Liver (tissue), 9 donors: ENCODE results near the gene TNIP3. TPM values are rescaled to one million over a fixed set of nuclear protein-coding genes. Genes with fewer than 3 reads are reported as not detected.

Source experiments
- DNase-seq: peaks from one replicate; pipeline ENCODE4 v3.0.0-alpha.2; 2017; ENCODE audit warnings: low spot score
- H3K27ac ChIP-seq, 2 donors: one replicate each; pipeline ENCODE4 v1.7.0; 2013; ENCODE audit warnings: inconsistent platforms in 2 of 2, low read length in 2 of 2, control low read depth in 1 of 2, low read depth in 1 of 2, mild to moderate bottlenecking in 1 of 2
- H3K27me3 ChIP-seq, 4 donors: one replicate each; pipeline versions ENCODE4 v1.6.1 to v1.7.0; 2013; ENCODE audit warnings: low read length in 3 of 4, inconsistent platforms in 1 of 4, mild to moderate bottlenecking in 1 of 4, moderate library complexity in 1 of 4; ENCODE audit not compliant: control insufficient read depth in 4 of 4, insufficient read depth in 4 of 4
- H3K36me3 ChIP-seq, 4 donors: one replicate each; pipeline versions ENCODE4 v1.6.1 to v1.7.0; 2013; ENCODE audit warnings: low read length in 3 of 4, mild to moderate bottlenecking in 3 of 4, low read depth in 1 of 4, moderate library complexity in 1 of 4; ENCODE audit not compliant: control insufficient read depth in 4 of 4, insufficient read depth in 3 of 4
- H3K4me1 ChIP-seq, 4 donors: one replicate each; pipeline versions ENCODE4 v1.6.1 to v1.7.0; 2013; ENCODE audit warnings: low read length in 3 of 4, mild to moderate bottlenecking in 3 of 4, moderate library complexity in 1 of 4; ENCODE audit not compliant: control insufficient read depth in 4 of 4, insufficient read depth in 4 of 4
- H3K4me3 ChIP-seq, 3 donors: one replicate each; pipeline versions ENCODE4 v1.6.1 to v1.7.0; 2013; ENCODE audit warnings: low read length in 3 of 3, control low read depth in 1 of 3, low read depth in 1 of 3, mild to moderate bottlenecking in 1 of 3
- H3K9ac ChIP-seq, 2 donors: one replicate each; pipeline ENCODE4 v1.7.0; 2013; ENCODE audit warnings: low read length in 2 of 2, mild to moderate bottlenecking in 2 of 2, moderate library complexity in 2 of 2, control low read depth in 1 of 2, low read depth in 1 of 2
- H3K9me3 ChIP-seq, 4 donors: one replicate each; pipeline versions ENCODE4 v1.6.1 to v1.7.0; 2013; ENCODE audit warnings: low read length in 3 of 4; ENCODE audit not compliant: control insufficient read depth in 4 of 4
- FOXA1 ChIP-seq: IDR thresholded peaks from 2 replicates; pipeline ENCODE4 v1.6.1; 2016; ENCODE audit warnings: antibody characterized with exemption
- FOXA2 ChIP-seq: IDR thresholded peaks from 2 replicates; pipeline ENCODE4 v1.6.1; 2016; ENCODE audit warnings: antibody characterized with exemption
- GABPA ChIP-seq, 2 donors: IDR thresholded peaks in 1 of 2; conservative IDR thresholded peaks in 1 of 2; 2 replicates each; pipeline ENCODE4 v1.6.1; 2016; ENCODE audit warnings: antibody characterized with exemption in 2 of 2, mild to moderate bottlenecking in 1 of 2, moderate library complexity in 1 of 2
- HNF4A ChIP-seq, 2 donors: conservative IDR thresholded peaks; 2 replicates each; pipeline ENCODE4 v1.6.1; 2016; ENCODE audit warnings: antibody characterized with exemption in 2 of 2, mild to moderate bottlenecking in 2 of 2
- HNF4G ChIP-seq: IDR thresholded peaks from 2 replicates; pipeline ENCODE4 v1.6.1; 2016; ENCODE audit warnings: antibody characterized with exemption
- JUND ChIP-seq, 2 donors: IDR thresholded peaks; 2 replicates each; pipeline ENCODE4 v1.6.1; 2016; ENCODE audit warnings: antibody characterized with exemption in 2 of 2
- NR2F2 ChIP-seq: IDR thresholded peaks from 2 replicates; pipeline ENCODE4 v1.6.1; 2016; ENCODE audit warnings: antibody characterized with exemption
- RAD21 ChIP-seq, 2 donors: IDR thresholded peaks; 2 replicates each; pipeline ENCODE4 v1.6.1; 2016; ENCODE audit warnings: antibody characterized with exemption in 2 of 2, mild to moderate bottlenecking in 2 of 2
- RXRA ChIP-seq, 2 donors: IDR thresholded peaks; 2 replicates each; pipeline ENCODE4 v1.6.1; 2017 to 2018; ENCODE audit warnings: antibody characterized with exemption in 2 of 2, mild to moderate bottlenecking in 1 of 2
- SP1 ChIP-seq: IDR thresholded peaks from 2 replicates; pipeline ENCODE4 v1.6.1; 2018; ENCODE audit warnings: antibody characterized with exemption, mild to moderate bottlenecking
- TAF1 ChIP-seq: conservative IDR thresholded peaks from 2 replicates; pipeline ENCODE4 v1.6.1; 2016; ENCODE audit warnings: antibody characterized with exemption, mild to moderate bottlenecking
- YY1 ChIP-seq: IDR thresholded peaks from 2 replicates; pipeline ENCODE4 v1.6.1; 2016; ENCODE audit warnings: antibody characterized with exemption, mild to moderate bottlenecking
- WGBS: extraction: QIAGEN DNeasy Blood & Tissue Kit; methylation state at CpG from one replicate; pipeline ENCODE4 v1.1.7; 2013; 5-methylcytosine and 5-hydroxymethylcytosine counted together
- polyA plus RNA-seq, 2 donors: library from polyadenylated mRNA; stranded (reverse) in 1 of 2; unstranded in 1 of 2; fragments of 200-250 nt in 1 of 2; fragments of >200 nt in 1 of 2; fragmentation: Nextera tagmentation in 1 of 2; extraction: Ambion mirVana in 1 of 2; gene quantifications; one replicate each; pipeline versions ENCODE4 v1.2.1 to v1.2.3, GENCODE V29; 2013 to 2015
- total RNA-seq, 2 donors: library from RNA; depleted of rRNA; stranded (reverse); fragments of >200 nt; gene quantifications; one replicate each; pipeline ENCODE4 v1.2.3, GENCODE V29; 2014
- TF ChIP-seq, protein P1 (sequence below): IDR thresholded peaks from 2 replicates; pipeline ENCODE4 v1.6.1; 2016; ENCODE audit warnings: antibody characterized with exemption
- TF ChIP-seq, protein P2 (sequence below): fragments of 150-350 bp; IDR thresholded peaks from 2 replicates; pipeline ENCODE4 v1.5.1; 2017; ENCODE audit warnings: improper control_type of control experiment, low read depth, low read length; ENCODE audit not compliant: missing input control
- TF ChIP-seq, protein P3 (sequence below): IDR thresholded peaks from 2 replicates; pipeline ENCODE4 v1.6.1; 2016; ENCODE audit warnings: antibody characterized with exemption
- TF ChIP-seq, protein P4 (sequence below): IDR thresholded peaks from 2 replicates; pipeline ENCODE4 v1.6.1; 2016; ENCODE audit warnings: antibody characterized with exemption
- TF ChIP-seq, protein P5 (sequence below): IDR thresholded peaks from 2 replicates; pipeline ENCODE4 v1.6.1; 2016; ENCODE audit warnings: antibody characterized with exemption, mild to moderate bottlenecking
- donor health status: healthy.
- donor health status: healthy.
- donor health status: healthy.
- donor health status: healthy.
- donor health status: healthy.

TNIP3 gene
- total and polyA plus RNA-seq, 4 donors, result 0.02 to 0.25 TPM; not detected in 2

DNA sequence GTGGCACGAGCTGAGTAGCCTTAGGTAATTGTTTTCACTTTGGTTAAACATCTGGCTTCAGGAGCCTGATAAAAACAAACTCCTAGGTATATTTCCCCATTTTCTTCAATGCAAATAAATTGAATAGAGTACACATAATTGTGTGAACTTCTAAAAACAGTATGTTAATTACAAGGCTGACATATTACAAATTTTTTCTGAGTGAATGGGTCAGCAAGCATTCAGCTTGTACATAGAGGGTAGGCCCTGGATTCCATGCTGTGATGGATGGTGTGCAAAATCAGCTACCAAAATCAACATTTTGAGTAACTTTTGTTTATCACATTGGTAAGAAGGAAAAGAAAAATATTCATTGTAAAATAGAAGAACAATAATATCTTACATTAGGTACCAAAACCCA is 12.2 kb downstream of the TNIP3 start:
- no peaks in the 10 kb centered on the region for H3K9me3 ChIP-seq
- TF ChIP-seq FOXA2 (no peak), RAD21 (IDR thresholded peaks at IDR 0.05) (no peak), JUND (IDR thresholded peaks at IDR 0.05) (no peak), NR2F2 (no peak), FOXA1 (no peak), HNF4G (no peak), HNF4A (conservative IDR thresholded peaks at IDR 0.05) (no peak), RXRA (IDR thresholded peaks at IDR 0.05) (no peak), GABPA (IDR thresholded peaks at IDR 0.05 in 1 of 2, conservative IDR thresholded peaks at IDR 0.05 in 1 of 2) (no peak), TAF1 (no peak)
- TF ChIP-seq, protein P1, sequence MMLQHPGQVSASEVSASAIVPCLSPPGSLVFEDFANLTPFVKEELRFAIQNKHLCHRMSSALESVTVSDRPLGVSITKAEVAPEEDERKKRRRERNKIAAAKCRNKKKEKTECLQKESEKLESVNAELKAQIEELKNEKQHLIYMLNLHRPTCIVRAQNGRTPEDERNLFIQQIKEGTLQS, result no peak
- TF ChIP-seq, protein P2, sequence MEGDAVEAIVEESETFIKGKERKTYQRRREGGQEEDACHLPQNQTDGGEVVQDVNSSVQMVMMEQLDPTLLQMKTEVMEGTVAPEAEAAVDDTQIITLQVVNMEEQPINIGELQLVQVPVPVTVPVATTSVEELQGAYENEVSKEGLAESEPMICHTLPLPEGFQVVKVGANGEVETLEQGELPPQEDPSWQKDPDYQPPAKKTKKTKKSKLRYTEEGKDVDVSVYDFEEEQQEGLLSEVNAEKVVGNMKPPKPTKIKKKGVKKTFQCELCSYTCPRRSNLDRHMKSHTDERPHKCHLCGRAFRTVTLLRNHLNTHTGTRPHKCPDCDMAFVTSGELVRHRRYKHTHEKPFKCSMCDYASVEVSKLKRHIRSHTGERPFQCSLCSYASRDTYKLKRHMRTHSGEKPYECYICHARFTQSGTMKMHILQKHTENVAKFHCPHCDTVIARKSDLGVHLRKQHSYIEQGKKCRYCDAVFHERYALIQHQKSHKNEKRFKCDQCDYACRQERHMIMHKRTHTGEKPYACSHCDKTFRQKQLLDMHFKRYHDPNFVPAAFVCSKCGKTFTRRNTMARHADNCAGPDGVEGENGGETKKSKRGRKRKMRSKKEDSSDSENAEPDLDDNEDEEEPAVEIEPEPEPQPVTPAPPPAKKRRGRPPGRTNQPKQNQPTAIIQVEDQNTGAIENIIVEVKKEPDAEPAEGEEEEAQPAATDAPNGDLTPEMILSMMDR, result no peak
- TF ChIP-seq, protein P3, sequence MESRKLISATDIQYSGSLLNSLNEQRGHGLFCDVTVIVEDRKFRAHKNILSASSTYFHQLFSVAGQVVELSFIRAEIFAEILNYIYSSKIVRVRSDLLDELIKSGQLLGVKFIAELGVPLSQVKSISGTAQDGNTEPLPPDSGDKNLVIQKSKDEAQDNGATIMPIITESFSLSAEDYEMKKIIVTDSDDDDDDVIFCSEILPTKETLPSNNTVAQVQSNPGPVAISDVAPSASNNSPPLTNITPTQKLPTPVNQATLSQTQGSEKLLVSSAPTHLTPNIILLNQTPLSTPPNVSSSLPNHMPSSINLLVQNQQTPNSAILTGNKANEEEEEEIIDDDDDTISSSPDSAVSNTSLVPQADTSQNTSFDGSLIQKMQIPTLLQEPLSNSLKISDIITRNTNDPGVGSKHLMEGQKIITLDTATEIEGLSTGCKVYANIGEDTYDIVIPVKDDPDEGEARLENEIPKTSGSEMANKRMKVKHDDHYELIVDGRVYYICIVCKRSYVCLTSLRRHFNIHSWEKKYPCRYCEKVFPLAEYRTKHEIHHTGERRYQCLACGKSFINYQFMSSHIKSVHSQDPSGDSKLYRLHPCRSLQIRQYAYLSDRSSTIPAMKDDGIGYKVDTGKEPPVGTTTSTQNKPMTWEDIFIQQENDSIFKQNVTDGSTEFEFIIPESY, result no peak
- TF ChIP-seq, protein P4, sequence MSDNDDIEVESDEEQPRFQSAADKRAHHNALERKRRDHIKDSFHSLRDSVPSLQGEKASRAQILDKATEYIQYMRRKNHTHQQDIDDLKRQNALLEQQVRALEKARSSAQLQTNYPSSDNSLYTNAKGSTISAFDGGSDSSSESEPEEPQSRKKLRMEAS, result no peak
- TF ChIP-seq, protein P5, sequence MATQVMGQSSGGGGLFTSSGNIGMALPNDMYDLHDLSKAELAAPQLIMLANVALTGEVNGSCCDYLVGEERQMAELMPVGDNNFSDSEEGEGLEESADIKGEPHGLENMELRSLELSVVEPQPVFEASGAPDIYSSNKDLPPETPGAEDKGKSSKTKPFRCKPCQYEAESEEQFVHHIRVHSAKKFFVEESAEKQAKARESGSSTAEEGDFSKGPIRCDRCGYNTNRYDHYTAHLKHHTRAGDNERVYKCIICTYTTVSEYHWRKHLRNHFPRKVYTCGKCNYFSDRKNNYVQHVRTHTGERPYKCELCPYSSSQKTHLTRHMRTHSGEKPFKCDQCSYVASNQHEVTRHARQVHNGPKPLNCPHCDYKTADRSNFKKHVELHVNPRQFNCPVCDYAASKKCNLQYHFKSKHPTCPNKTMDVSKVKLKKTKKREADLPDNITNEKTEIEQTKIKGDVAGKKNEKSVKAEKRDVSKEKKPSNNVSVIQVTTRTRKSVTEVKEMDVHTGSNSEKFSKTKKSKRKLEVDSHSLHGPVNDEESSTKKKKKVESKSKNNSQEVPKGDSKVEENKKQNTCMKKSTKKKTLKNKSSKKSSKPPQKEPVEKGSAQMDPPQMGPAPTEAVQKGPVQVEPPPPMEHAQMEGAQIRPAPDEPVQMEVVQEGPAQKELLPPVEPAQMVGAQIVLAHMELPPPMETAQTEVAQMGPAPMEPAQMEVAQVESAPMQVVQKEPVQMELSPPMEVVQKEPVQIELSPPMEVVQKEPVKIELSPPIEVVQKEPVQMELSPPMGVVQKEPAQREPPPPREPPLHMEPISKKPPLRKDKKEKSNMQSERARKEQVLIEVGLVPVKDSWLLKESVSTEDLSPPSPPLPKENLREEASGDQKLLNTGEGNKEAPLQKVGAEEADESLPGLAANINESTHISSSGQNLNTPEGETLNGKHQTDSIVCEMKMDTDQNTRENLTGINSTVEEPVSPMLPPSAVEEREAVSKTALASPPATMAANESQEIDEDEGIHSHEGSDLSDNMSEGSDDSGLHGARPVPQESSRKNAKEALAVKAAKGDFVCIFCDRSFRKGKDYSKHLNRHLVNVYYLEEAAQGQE, result no peak
- H3K4me1 ChIP-seq, result peaks cover 0 to 3% (median 1%) of the 10 kb centered on the region in 4 donors
- no peaks in the 10 kb centered on the region for H3K36me3 ChIP-seq
- 90% methylated on average over 1 of the region's 1 CpG for WGBS
- no peak overlapping the region for H3K27ac ChIP-seq
- DNase-seq, result no peak
- no peak overlapping the region for H3K4me3 ChIP-seq
- H3K9ac ChIP-seq, result no peak overlapping the region
- H3K27me3 ChIP-seq, result peaks cover 0 to 5% (median 0%) of the 10 kb centered on the region in 4 donors

DNA sequence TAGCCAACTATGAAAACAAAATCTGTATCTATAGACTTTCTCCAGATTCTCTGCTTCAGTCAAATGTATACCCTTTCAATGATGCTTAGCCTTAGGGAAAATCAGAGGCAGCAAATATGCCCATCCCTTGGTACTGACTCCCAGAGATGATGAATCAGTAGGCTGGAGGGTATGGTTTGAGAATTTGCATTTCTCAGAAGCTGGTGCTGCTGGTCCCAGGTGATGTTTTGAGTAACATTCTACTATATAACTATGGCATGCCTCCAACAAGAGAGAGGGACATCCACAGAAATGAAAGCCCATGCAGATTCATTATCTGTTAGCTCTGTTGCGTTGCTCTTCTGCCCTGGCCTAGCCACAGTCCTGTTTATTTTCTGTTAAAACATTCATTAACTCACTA is 13.6 kb downstream of the TNIP3 start:
- Histone ChIP-seq H3K4me1 (no peaks in the 10 kb centered on the region), H3K4me3 (no peak overlapping the region), H3K9me3 (no peaks in the 10 kb centered on the region), H3K27me3 (peaks cover 0 to 5% (median 0%) of the 10 kb centered on the region in 4 donors), H3K27ac (no peak overlapping the region), H3K9ac (no peak overlapping the region), H3K36me3 (no peaks in the 10 kb centered on the region)
- DNase-seq, result no peak
- WGBS, result 67% methylated on average over 1 of the region's 1 CpG
- no peak for TF ChIP-seq RXRA (IDR thresholded peaks at IDR 0.05)
- TF ChIP-seq RAD21 (IDR thresholded peaks at IDR 0.05), result no peak
- no peak for TF ChIP-seq TAF1
- TF ChIP-seq YY1, result no peak
- TF ChIP-seq, protein P3, result no peak
- no peak for TF ChIP-seq FOXA2
- TF ChIP-seq, protein P4, result no peak
- no peak for TF ChIP-seq FOXA1
- TF ChIP-seq, protein P2, result no peak
- TF ChIP-seq HNF4G, result no peak
- TF ChIP-seq, protein P1, result no peak
- TF ChIP-seq HNF4A (conservative IDR thresholded peaks at IDR 0.05), result no peak
- TF ChIP-seq NR2F2, result no peak
- TF ChIP-seq SP1, result no peak
